IMR-90 (cell line): ENCODE results near the gene MS4A4E.

ENCODE experiments used
- CEBPB ChIP-seq: IDR thresholded peaks from 2 replicates; pipeline ENCODE4 v1.6.1; 2012; ENCODE audit warnings: low read depth, low read length, improper control_type of control experiment
- MAZ ChIP-seq: IDR thresholded peaks from 2 replicates; pipeline ENCODE4 v1.6.1; 2012; ENCODE audit warnings: low read depth, mild to moderate bottlenecking, low read length, improper control_type of control experiment, moderate library complexity, borderline replicate concordance
- POLR2A ChIP-seq: IDR thresholded peaks from 2 replicates; pipeline ENCODE4 v1.6.1; 2012; ENCODE audit warnings: mild to moderate bottlenecking, low read depth, low read length
- RFX5 ChIP-seq: IDR thresholded peaks from 2 replicates; pipeline ENCODE4 v1.8.0; 2012; ENCODE audit warnings: low read depth, mild to moderate bottlenecking, low read length, moderate library complexity
- SMC3 ChIP-seq: fragments of 150-350 bp; IDR thresholded peaks from 2 replicates; pipeline ENCODE4 v1.6.1; 2016; ENCODE audit warnings: low read depth, mild to moderate bottlenecking, antibody characterized with exemption, low read length, moderate library complexity
- TF ChIP-seq, protein P1 (sequence below): conservative IDR thresholded peaks from 2 replicates; pipeline ENCODE4 v1.5.1; 2012; ENCODE audit warnings: mild to moderate bottlenecking, low read depth, low read length, improper control_type of control experiment

DNA sequence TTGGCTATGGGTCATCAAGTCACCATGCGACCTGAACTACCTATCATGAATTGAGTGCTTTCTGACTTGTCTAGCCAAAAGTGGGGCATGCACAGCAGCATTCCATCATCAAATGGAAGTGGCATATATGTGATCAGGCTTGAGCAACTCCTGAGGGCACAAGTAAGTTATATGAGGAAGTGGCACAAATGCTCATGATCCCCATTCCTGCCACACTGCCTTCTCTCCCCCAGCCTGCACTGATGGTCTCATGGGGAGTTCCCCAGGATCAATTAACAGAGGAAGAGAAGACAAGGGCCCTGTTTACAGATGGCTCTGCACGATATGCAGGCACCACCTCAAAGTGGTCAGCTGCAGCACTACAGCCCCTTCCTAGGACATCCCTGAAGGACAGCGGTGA, 21.8 kb downstream of the MS4A4E start:
- TF ChIP-seq, protein P1, sequence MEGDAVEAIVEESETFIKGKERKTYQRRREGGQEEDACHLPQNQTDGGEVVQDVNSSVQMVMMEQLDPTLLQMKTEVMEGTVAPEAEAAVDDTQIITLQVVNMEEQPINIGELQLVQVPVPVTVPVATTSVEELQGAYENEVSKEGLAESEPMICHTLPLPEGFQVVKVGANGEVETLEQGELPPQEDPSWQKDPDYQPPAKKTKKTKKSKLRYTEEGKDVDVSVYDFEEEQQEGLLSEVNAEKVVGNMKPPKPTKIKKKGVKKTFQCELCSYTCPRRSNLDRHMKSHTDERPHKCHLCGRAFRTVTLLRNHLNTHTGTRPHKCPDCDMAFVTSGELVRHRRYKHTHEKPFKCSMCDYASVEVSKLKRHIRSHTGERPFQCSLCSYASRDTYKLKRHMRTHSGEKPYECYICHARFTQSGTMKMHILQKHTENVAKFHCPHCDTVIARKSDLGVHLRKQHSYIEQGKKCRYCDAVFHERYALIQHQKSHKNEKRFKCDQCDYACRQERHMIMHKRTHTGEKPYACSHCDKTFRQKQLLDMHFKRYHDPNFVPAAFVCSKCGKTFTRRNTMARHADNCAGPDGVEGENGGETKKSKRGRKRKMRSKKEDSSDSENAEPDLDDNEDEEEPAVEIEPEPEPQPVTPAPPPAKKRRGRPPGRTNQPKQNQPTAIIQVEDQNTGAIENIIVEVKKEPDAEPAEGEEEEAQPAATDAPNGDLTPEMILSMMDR = no peak
- TF ChIP-seq MAZ = no peak
- TF ChIP-seq POLR2A = no peak
- TF ChIP-seq SMC3 = no peak
- no peak for TF ChIP-seq CEBPB
- no peak for TF ChIP-seq RFX5
